Uterus (tissue), 2 donors: ENCODE results near the gene MAP3K7.

Experiments used
- POLR2A ChIP-seq, 2 donors: fragments of 450-650 bp; IDR thresholded peaks; one replicate each; pipeline ENCODE4 v1.6.1; 2016; ENCODE audit warnings: antibody characterized with exemption in 2 of 2, mild to moderate bottlenecking in 1 of 2, moderate library complexity in 1 of 2
- TF ChIP-seq, protein P1 (sequence below), 4 experiments: fragments of 200-600 bp in 2 of 4; fragments of 450-650 bp in 2 of 4; sonication (generic) in 2 of 4; IDR thresholded peaks; one replicate each; pipeline ENCODE4 v1.5.1; 2016 to 2019; ENCODE audit warnings: antibody characterized with exemption in 4 of 4, mild to moderate bottlenecking in 2 of 4, moderate library complexity in 1 of 4

DNA sequence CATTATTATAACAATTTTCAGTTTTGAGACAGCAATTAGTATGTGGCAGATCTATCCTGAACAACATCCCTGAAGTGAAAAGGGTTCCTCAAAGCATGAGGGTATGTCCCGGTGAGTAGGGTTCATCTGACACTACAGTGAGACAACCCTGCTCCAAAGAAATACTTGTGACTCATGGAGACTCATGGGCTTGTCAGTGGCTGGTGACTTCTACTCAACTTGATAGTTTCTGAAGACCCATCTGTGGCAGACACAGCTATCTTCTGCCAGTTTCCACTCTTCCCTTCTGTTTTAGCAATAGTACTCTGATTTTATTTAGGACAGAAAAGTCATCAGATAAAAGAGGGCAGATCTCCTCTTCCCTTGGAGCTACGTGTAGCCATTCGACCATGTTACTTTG, 41.4 kb downstream of the MAP3K7 start:
- TF ChIP-seq, protein P1, sequence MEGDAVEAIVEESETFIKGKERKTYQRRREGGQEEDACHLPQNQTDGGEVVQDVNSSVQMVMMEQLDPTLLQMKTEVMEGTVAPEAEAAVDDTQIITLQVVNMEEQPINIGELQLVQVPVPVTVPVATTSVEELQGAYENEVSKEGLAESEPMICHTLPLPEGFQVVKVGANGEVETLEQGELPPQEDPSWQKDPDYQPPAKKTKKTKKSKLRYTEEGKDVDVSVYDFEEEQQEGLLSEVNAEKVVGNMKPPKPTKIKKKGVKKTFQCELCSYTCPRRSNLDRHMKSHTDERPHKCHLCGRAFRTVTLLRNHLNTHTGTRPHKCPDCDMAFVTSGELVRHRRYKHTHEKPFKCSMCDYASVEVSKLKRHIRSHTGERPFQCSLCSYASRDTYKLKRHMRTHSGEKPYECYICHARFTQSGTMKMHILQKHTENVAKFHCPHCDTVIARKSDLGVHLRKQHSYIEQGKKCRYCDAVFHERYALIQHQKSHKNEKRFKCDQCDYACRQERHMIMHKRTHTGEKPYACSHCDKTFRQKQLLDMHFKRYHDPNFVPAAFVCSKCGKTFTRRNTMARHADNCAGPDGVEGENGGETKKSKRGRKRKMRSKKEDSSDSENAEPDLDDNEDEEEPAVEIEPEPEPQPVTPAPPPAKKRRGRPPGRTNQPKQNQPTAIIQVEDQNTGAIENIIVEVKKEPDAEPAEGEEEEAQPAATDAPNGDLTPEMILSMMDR (IDR thresholded peaks at IDR 0.05) = no peak
- TF ChIP-seq POLR2A (IDR thresholded peaks at IDR 0.05) = no peak
